Brain microvascular endothelial cell (primary cell): ENCODE data around the gene MAPK4.

Source experiments
- DNase-seq: peaks from one replicate; pipeline ENCODE4 v3.0.0-alpha.2; 2020
- H3K27ac ChIP-seq: fragments of 250-450 bp; sonication (Bioruptor Pico); 2 replicates; pipeline ENCODE4 v1.5.1; 2020; ENCODE audit warnings: mild to moderate bottlenecking, moderate library complexity
- H3K27me3 ChIP-seq: fragments of 250-450 bp; sonication (Bioruptor Pico); replicated peaks from 2 replicates; pipeline ENCODE4 v1.5.1; 2020; ENCODE audit warnings: mild to moderate bottlenecking
- H3K36me3 ChIP-seq: fragments of 250-450 bp; sonication (Bioruptor Pico); replicated peaks from 2 replicates; pipeline ENCODE4 v1.5.1; 2020; ENCODE audit warnings: mild to moderate bottlenecking
- H3K4me3 ChIP-seq: 2 replicates; pipeline ENCODE4 v1.5.1; 2011; ENCODE audit warnings: low read depth, mild to moderate bottlenecking, control low read depth, low read length, moderate library complexity
- CTCF ChIP-seq: IDR thresholded peaks from 2 replicates; pipeline ENCODE4 v1.5.1; 2011; ENCODE audit warnings: low read depth, mild to moderate bottlenecking, moderate library complexity, low read length, control low read depth, inconsistent platforms; ENCODE audit errors: missing control alignments
- in situ Hi-C: cut with HindIII; loops from 2 replicates; pipeline ENCODE4 v1.10.0; 2017; ENCODE audit warnings: low sequenced_read_pairs, low pct_ligation_motif_present

The MAPK4 gene

GRCh38 chr18:50610349-50610748 lies 50.5 kb downstream of the MAPK4 start:
- DNase-seq = no peak
- no peaks in the 10 kb centered on the region for H3K27me3 ChIP-seq
- peak; percentile 1 for TF ChIP-seq CTCF
- in situ Hi-C loops = no loop called here
- H3K27ac ChIP-seq = no peak overlapping the region
- no peaks in the 10 kb centered on the region for H3K36me3 ChIP-seq
- H3K4me3 ChIP-seq = no peak overlapping the region

DNA sequence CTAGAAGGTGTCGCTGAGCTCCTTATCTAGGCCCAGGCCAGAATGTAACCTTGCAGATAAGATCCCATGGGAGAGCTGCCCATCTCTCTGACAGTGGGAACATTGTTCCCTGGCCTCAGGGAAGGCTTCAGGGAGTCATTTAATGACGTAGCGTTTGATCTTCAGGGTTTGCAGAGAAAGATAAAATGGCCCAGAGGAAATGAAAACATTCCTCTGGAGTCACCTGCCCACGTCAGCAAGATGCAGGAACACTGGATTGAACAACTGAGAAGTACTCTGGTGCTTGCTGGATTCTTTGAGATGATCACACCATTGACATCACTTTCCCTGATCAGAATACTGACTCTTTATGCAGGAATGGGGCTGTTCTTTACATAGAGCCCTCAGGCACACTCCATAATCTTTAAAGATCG lies 51.6 kb downstream of the MAPK4 start:
- Histone ChIP-seq H3K36me3 (no peaks in the 10 kb centered on the region), H3K27ac (no peak overlapping the region), H3K4me3 (no peak overlapping the region), H3K27me3 (no peaks in the 10 kb centered on the region)
- TF ChIP-seq CTCF = no peak
- no peak for DNase-seq
- in situ Hi-C loops = no loop called here

DNA sequence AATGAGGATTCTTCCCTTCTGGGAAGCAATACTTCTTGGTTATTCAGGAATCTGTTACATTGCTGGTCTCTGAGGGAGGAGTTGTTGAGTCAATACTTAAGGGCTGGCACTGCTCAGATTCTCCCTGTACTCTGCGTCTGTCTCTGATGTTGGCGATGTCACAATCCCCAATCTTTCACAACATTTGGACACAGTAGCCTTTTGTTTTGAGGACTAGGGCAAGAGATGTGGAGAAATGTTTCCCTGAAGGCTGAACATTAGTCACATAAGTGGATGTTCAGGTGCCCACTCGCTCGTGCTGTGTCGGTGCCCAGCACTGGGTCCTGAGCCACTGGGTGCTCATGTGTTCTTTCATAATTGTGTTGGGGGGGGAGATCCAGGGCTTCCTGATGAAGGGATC lies 55.0 kb downstream of the MAPK4 start:
- Histone ChIP-seq H3K27me3 (no peaks in the 10 kb centered on the region), H3K36me3 (no peaks in the 10 kb centered on the region), H3K27ac (no peak overlapping the region), H3K4me3 (no peak overlapping the region)
- no peak for TF ChIP-seq CTCF
- DNase-seq = no peak
- in situ Hi-C loops = no loop called here

DNA sequence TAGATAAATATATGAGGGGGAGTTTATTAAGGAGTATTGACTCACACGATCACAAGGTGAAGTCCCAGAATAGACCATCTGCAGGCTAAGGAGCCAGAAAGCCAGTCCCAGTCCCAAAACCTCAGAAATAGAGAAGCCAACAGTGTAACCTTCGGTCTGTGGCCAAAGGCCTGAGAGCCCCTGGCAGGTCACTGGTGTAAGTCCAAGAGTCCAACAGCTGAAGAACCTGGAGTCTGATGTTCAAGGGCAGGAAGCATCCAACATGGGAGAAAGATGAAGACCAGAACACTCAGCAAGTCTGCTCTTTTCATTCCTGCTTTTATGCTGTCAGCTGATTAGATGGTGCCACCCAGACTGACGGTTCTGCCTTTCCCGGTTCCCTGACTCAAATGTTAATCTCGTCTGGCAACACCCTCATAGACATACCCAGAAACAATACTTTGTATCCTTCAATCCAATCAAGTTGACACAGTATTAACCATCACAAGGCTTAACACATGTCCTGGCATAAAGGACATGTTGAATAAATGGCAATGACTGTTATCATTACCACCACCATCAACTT lies 56.7 kb downstream of the MAPK4 start:
- Histone ChIP-seq H3K4me3 (no peak overlapping the region), H3K27me3 (no peaks in the 10 kb centered on the region), H3K27ac (no peak overlapping the region), H3K36me3 (no peaks in the 10 kb centered on the region)
- in situ Hi-C loops = no loop called here
- TF ChIP-seq CTCF = no peak
- no peak for DNase-seq

GRCh38 chr18:50619861-50620275 lies 60.0 kb downstream of the MAPK4 start:
- Histone ChIP-seq H3K27ac (no peak overlapping the region), H3K36me3 (no peaks in the 10 kb centered on the region), H3K27me3 (no peaks in the 10 kb centered on the region), H3K4me3 (no peak overlapping the region)
- TF ChIP-seq CTCF = no peak
- in situ Hi-C loops = no loop called here
- no peak for DNase-seq

DNA sequence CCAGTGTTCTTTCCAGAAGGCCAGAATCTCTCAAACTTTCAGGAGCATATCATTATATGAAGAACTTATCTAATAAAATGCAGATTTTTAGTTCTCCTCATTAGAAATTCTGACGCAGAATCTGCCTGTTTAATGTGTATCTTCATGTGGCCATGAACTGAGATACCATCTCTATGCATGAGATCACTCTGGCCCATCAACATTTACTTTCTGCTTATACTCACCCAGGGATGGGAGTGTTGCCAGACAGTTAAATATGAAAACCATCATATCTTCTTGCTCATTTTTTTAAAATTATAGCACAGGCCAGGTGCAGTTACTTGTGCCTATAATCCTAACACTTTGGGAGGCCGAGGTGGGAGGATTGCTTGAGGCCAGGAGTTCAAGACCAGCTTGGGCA lies 60.4 kb downstream of the MAPK4 start:
- no peak for DNase-seq
- H3K36me3 ChIP-seq = no peaks in the 10 kb centered on the region
- in situ Hi-C loops = no loop called here
- TF ChIP-seq CTCF = no peak
- no peak overlapping the region for H3K27ac ChIP-seq
- no peaks in the 10 kb centered on the region for H3K27me3 ChIP-seq
- H3K4me3 ChIP-seq = no peak overlapping the region
